ENCODE measurements around the gene FITM2.

The FITM2 gene, protein sequence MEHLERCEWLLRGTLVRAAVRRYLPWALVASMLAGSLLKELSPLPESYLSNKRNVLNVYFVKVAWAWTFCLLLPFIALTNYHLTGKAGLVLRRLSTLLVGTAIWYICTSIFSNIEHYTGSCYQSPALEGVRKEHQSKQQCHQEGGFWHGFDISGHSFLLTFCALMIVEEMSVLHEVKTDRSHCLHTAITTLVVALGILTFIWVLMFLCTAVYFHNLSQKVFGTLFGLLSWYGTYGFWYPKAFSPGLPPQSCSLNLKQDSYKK

DNA sequence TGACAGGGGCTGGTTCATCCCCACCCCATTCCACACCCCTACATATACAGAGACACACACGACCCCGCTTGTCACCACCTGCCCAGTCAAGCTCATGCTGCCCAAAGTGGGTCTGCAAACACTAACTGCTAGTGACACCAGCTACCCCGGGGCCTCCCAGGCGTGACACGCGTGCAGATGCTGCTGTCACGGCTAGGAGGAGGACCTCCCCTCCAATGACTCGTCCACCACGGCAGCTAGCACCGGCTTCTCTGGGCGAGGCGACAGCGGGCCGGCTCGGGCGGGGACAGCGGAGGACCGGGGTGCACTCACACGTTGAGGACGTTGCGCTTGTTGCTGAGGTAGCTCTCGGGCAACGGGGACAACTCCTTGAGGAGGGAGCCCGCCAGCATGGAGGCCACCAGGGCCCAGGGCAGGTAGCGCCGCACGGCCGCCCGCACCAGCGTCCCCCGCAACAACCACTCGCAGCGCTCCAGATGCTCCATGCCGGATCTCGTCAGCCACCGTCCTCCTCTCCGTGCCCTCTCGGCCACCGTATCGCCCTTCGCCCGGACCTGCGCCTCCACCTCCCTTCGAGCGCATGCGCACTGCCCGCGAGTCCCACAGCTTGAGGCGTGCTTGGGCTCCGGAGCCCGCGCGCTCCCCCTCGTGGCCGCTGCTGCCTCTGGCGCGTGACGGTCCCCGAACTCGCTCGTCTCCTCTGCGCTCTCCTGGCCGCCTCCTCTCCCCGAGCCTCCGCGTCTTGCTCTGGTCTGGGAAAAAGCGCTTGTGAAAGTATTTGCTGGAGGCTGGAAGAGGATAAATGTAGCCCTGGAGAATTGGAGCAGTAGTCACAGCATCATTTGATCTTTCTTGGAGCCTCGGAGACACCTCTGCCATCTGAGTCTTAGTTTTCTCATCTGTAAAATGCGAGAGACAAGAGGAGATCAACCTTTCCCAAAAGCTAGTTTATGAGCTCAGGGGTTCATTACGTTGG lies at the start of gene FITM2:
FITM2 (minus strand) TSS at position 539 of the 976 bp plus-strand sequence; CDS start at position 485, 54 bp downstream.
- H3K4me3 ChIP-seq (ENCODE audit: low read length), result peak within 1 kb of the TSS; percentile 93
- peak; percentile 96 for DNase-seq (ENCODE audit: low read depth)
- TF ChIP-seq, protein P1, sequence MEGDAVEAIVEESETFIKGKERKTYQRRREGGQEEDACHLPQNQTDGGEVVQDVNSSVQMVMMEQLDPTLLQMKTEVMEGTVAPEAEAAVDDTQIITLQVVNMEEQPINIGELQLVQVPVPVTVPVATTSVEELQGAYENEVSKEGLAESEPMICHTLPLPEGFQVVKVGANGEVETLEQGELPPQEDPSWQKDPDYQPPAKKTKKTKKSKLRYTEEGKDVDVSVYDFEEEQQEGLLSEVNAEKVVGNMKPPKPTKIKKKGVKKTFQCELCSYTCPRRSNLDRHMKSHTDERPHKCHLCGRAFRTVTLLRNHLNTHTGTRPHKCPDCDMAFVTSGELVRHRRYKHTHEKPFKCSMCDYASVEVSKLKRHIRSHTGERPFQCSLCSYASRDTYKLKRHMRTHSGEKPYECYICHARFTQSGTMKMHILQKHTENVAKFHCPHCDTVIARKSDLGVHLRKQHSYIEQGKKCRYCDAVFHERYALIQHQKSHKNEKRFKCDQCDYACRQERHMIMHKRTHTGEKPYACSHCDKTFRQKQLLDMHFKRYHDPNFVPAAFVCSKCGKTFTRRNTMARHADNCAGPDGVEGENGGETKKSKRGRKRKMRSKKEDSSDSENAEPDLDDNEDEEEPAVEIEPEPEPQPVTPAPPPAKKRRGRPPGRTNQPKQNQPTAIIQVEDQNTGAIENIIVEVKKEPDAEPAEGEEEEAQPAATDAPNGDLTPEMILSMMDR (IDR thresholded peaks at IDR 0.05; ENCODE audit: insufficient read depth, low read depth, low read length, missing control alignments), result peak; percentile 74

DNA sequence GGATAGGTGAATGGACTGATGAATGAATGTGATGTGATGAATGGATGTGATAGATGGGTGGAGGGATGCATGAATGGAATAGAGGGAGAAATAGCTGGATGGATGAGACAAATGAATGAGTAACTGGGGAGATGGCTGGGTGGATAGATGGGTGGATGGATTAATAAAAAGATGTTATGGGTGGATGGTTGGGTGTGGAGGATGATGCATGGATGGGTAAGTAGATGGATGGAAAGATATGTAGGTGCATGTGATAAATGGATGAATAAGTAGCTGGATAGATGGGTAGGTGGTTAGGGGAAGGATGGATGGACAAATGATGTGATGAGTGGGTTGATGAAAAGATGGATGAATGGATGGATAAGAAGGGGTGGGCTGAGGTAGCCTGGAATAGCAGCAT lies 49.2 kb upstream of the FITM2 start:
- H3K4me3 ChIP-seq (ENCODE audit: low read length), result no peak overlapping the region
- no peak for DNase-seq (ENCODE audit: low read depth)
- TF ChIP-seq, protein P1 (IDR thresholded peaks at IDR 0.05; ENCODE audit: insufficient read depth, low read depth, low read length, missing control alignments), result no peak

DNA sequence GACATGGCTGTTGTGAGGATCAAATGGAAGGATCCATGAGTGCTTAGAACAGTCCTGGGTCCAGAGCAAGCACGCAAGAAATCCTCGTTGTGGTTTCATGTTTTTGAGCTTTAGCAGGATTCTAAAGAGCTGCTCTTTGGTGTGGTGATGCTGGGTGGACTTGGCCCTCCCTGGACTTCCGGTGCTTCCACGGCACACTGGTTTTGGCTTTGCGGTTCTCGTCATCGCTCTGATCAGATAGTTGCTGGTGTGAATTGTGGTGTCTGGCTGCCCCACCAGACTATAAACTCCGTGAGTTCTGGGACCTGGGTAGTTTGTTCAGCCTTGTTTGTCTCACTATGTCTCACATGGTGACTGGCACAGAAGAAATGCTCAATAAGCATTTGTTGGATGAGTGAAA lies 47.8 kb upstream of the FITM2 start:
- DNase-seq (ENCODE audit: low read depth), result no peak
- H3K4me3 ChIP-seq (ENCODE audit: low read length), result no peak overlapping the region
- TF ChIP-seq, protein P1 (IDR thresholded peaks at IDR 0.05; ENCODE audit: insufficient read depth, low read depth, low read length, missing control alignments), result no peak

DNA sequence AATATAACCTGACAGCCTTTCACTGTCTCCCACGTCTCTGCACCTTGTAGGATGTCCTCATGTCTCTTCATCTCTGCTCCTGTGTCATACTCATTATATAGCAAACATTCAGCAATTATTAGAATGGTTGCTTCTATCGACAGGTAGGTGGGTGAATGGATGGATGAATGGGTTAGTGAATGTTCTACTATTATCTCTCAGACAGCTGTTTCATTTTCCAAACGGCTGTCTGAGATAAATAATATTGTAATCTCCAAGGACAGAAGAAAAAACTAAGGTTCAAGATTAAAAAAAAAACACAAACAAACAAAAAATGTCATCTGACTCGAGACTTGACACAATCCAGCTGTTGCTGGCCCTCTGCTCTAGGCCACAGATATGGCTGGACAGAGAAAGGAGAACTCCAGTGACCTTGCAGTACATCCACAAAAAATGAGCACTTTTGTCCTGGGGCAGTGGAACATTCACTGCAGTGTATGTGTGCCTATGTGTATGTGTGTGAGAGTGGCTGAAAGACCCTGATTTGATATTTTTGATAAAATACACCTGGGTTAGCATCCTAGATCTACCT lies 46.6 kb upstream of the FITM2 start:
- TF ChIP-seq, protein P1 (IDR thresholded peaks at IDR 0.05; ENCODE audit: insufficient read depth, low read depth, low read length, missing control alignments), result no peak
- no peak overlapping the region for H3K4me3 ChIP-seq (ENCODE audit: low read length)
- no peak for DNase-seq (ENCODE audit: low read depth)

DNA sequence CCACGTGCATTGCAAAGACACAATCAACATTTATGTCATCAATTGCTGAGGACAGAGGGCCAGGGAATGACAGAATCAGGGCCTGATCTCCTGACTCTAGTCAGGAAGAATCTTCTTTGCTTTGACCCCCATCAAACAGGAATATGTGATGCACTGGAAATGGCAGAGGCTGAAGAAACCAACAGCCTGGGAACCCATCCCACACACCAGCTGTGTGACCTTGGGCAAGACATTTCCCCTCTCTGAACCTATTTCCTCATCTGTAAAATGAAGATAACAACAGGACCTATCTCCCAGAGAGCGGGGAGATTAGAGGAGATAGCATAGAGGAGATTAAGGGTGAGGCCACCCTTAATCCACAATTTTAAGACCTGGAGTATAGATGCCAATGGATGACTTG lies 46.0 kb upstream of the FITM2 start:
- TF ChIP-seq, protein P1 (IDR thresholded peaks at IDR 0.05; ENCODE audit: insufficient read depth, low read depth, low read length, missing control alignments), result no peak
- H3K4me3 ChIP-seq (ENCODE audit: low read length), result no peak overlapping the region

DNA sequence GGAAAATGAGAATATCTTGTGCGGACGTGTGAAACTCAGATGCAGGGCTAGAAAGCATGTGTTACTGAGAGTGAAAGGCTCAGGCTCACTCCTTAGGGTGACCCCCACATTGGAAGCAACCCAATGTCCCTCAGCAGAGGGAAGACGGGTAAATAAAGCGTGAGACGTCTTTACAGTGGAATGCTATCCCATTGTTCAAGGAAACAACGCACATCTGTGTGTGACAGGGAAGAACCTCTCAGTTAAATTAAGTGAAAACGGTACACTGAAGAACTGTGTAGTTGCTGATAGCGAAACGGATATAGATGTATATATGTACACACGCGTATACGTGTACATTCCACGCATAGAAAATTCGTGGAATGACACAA lies 45.3 kb upstream of the FITM2 start:
- DNase-seq (ENCODE audit: low read depth), result no peak
- H3K4me3 ChIP-seq (ENCODE audit: low read length), result no peak overlapping the region
- TF ChIP-seq, protein P1 (IDR thresholded peaks at IDR 0.05; ENCODE audit: insufficient read depth, low read depth, low read length, missing control alignments), result no peak

More for the DNA sequence above, 46.0 kb upstream of the FITM2 start:
- DNase-seq (ENCODE audit: low read depth), result no peak

Data from epithelial cell of esophagus (primary cell).